Ascending aorta (tissue), 2 donors: ENCODE measurements around the gene CD209. TPM values are rescaled to one million over a fixed set of nuclear protein-coding genes. Genes with fewer than 3 reads are reported as not detected.

ENCODE experiments used
- DNase-seq, 2 donors: peaks; one replicate each; pipeline ENCODE4 v3.0.0-alpha.2; 2019; ENCODE audit warnings: low spot score in 2 of 2
- H3K27ac ChIP-seq, 2 donors: fragments of 200-600 bp; sonication (generic); one replicate each; pipeline ENCODE4 v1.5.1; 2016 to 2017; ENCODE audit warnings: mild to moderate bottlenecking in 1 of 2
- H3K27me3 ChIP-seq: fragments of 200-600 bp; sonication (generic); one replicate; pipeline ENCODE4 v1.5.1; 2017
- H3K36me3 ChIP-seq, 2 donors: fragments of 200-600 bp; sonication (generic); one replicate each; pipeline ENCODE4 v1.5.1; 2016
- H3K4me1 ChIP-seq, 2 donors: fragments of 200-600 bp; sonication (generic); one replicate each; pipeline ENCODE4 v1.5.1; 2016 to 2017; ENCODE audit warnings: mild to moderate bottlenecking in 1 of 2
- H3K4me3 ChIP-seq, 2 donors: fragments of 200-600 bp; sonication (generic); one replicate each; pipeline ENCODE4 v1.5.1; 2016 to 2017; ENCODE audit warnings: mild to moderate bottlenecking in 1 of 2
- H3K9me3 ChIP-seq, 2 donors: fragments of 200-600 bp; sonication (generic); one replicate each; pipeline ENCODE4 v1.5.1; 2016
- CTCF ChIP-seq, 3 experiments: fragments of 200-600 bp in 2 of 3; fragments of 450-650 bp in 1 of 3; sonication (generic) in 2 of 3; IDR thresholded peaks; one replicate each; pipeline ENCODE4 v1.5.1; 2016 to 2019; ENCODE audit warnings: antibody characterized with exemption in 3 of 3, mild to moderate bottlenecking in 1 of 3, moderate library complexity in 1 of 3
- intact Hi-C: fragments of 100-400 bp; cut with DNase I; formaldehyde crosslinking; loops from one replicate; pipeline ENCODE4 v1.15.1; 2023
- total RNA-seq: library from RNA; depleted of rRNA; stranded (reverse); fragments of >200 nt; gene quantifications from one replicate; pipeline ENCODE4 v1.1.0, GENCODE V29; 2016

The CD209 gene
- total RNA-seq, 1 donor from 2014 or later: 12.6 TPM

GRCh38 chr19:7736148-7736547 is 11.2 kb downstream of the CD209 start:
- H3K27me3 ChIP-seq: no peaks in the 10 kb centered on the region
- no peaks in the 10 kb centered on the region for H3K4me1 ChIP-seq
- no peak for TF ChIP-seq CTCF (IDR thresholded peaks at IDR 0.05)
- H3K4me3 ChIP-seq: no peak overlapping the region
- no peak overlapping the region for H3K27ac ChIP-seq
- intact Hi-C loops: no loop called here
- DNase-seq: no peak
- no peaks in the 10 kb centered on the region for H3K9me3 ChIP-seq
- H3K36me3 ChIP-seq: no peaks in the 10 kb centered on the region

GRCh38 chr19:7734220-7735203 is 12.8 kb downstream of the CD209 start:
- Histone ChIP-seq H3K9me3 (no peaks in the 10 kb centered on the region), H3K4me3 (no peak overlapping the region), H3K36me3 (no peaks in the 10 kb centered on the region), H3K4me1 (no peaks in the 10 kb centered on the region), H3K27ac (no peak overlapping the region), H3K27me3 (no peaks in the 10 kb centered on the region)
- no peak for TF ChIP-seq CTCF (IDR thresholded peaks at IDR 0.05)
- DNase-seq: no peak
- intact Hi-C loops: no loop called here

DNA sequence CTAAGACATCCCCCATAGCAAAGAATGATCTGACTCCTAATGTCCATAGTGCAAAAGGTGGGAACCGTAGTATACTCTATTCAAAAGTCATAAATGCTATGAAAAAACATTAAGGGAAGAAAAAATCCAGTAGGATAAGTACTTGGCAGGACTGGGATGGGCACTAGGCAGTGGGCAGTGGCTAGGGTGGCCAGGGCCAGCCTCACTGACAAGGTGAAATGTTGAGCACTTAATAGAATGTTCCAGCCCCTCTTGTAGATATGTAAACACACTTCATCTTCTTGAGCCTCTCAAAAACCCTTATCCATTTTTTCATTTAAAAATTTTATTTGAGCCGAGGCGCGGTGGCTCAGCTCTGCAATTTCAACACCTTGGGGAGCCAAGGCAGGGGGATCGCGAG is 14.0 kb downstream of the CD209 start:
- no peaks in the 10 kb centered on the region for H3K27me3 ChIP-seq
- TF ChIP-seq CTCF (IDR thresholded peaks at IDR 0.05): no peak
- no peaks in the 10 kb centered on the region for H3K36me3 ChIP-seq
- H3K4me3 ChIP-seq: no peak overlapping the region
- no peak overlapping the region for H3K27ac ChIP-seq
- no peaks in the 10 kb centered on the region for H3K9me3 ChIP-seq
- no peak for DNase-seq
- intact Hi-C loops: no loop called here
- no peaks in the 10 kb centered on the region for H3K4me1 ChIP-seq

- H3K4me1 ChIP-seq: no peaks in the 10 kb centered on the region
- H3K36me3 ChIP-seq: no peaks in the 10 kb centered on the region
- no peak for TF ChIP-seq CTCF (IDR thresholded peaks at IDR 0.05)
- intact Hi-C loops: no loop called here
- no peak for DNase-seq
- no peaks in the 10 kb centered on the region for H3K27me3 ChIP-seq
- H3K4me3 ChIP-seq: no peak within 1 kb of the TSS
- no peaks in the 10 kb centered on the region for H3K9me3 ChIP-seq
- no peak within 1 kb of the TSS for H3K27ac ChIP-seq
Measured at GRCh38 chr19:7732045-7732444, 15.3 kb downstream of the CD209 start, which contains the start of gene CLEC4G. Gene CLEC4G, minus strand, starts transcription at chr19:7732110. Its CDS starts 8 bp downstream, at chr19:7732102.

DNA sequence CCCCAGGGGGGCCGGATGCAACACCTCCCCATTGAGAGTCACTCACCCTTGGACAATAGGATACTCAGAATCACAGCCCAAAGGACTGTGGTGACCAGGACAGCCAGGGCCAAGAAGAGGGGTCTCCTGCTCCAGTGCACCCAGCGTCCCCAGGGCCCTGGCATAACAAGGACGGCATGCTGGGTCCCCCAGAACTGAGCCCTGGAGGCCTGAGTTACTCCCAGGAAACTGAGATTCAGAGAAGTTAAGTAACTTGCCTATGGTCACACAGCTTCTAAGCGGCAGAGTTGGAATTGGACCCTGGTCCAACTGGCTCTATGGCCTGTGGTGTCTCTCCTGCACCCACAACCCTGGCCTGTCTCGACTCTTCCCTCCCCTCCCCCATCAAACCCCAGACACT is 15.7 kb downstream of the CD209 start:
- Histone ChIP-seq H3K36me3 (no peaks in the 10 kb centered on the region), H3K27ac (no peak overlapping the region), H3K27me3 (no peaks in the 10 kb centered on the region), H3K4me3 (no peak overlapping the region), H3K4me1 (no peaks in the 10 kb centered on the region), H3K9me3 (no peaks in the 10 kb centered on the region)
- DNase-seq: no peak
- no peak for TF ChIP-seq CTCF (IDR thresholded peaks at IDR 0.05)
- intact Hi-C loops: no loop called here
